GM12875 (cell line): ENCODE measurements around the gene TBCD.

Source experiments
- H3K4me3 ChIP-seq: one replicate; pipeline ENCODE4 v1.5.1; 2011; ENCODE audit warnings: low read depth, low read length, control low read depth
- TF ChIP-seq, protein P1 (sequence below): IDR thresholded peaks from 2 replicates; pipeline ENCODE4 v1.5.1; 2011; ENCODE audit warnings: low read depth, mild to moderate bottlenecking, control low read depth, inconsistent platforms, low read length, moderate library complexity, borderline replicate concordance; ENCODE audit not compliant: insufficient read depth

Gene TBCD

GRCh38 chr17:82823004-82823403 is 71.1 kb downstream of the TBCD start:
- H3K4me3 ChIP-seq: no peak overlapping the region
- TF ChIP-seq, protein P1, sequence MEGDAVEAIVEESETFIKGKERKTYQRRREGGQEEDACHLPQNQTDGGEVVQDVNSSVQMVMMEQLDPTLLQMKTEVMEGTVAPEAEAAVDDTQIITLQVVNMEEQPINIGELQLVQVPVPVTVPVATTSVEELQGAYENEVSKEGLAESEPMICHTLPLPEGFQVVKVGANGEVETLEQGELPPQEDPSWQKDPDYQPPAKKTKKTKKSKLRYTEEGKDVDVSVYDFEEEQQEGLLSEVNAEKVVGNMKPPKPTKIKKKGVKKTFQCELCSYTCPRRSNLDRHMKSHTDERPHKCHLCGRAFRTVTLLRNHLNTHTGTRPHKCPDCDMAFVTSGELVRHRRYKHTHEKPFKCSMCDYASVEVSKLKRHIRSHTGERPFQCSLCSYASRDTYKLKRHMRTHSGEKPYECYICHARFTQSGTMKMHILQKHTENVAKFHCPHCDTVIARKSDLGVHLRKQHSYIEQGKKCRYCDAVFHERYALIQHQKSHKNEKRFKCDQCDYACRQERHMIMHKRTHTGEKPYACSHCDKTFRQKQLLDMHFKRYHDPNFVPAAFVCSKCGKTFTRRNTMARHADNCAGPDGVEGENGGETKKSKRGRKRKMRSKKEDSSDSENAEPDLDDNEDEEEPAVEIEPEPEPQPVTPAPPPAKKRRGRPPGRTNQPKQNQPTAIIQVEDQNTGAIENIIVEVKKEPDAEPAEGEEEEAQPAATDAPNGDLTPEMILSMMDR: peak; percentile 39; the same call in 1 of the 2 replicates

DNA sequence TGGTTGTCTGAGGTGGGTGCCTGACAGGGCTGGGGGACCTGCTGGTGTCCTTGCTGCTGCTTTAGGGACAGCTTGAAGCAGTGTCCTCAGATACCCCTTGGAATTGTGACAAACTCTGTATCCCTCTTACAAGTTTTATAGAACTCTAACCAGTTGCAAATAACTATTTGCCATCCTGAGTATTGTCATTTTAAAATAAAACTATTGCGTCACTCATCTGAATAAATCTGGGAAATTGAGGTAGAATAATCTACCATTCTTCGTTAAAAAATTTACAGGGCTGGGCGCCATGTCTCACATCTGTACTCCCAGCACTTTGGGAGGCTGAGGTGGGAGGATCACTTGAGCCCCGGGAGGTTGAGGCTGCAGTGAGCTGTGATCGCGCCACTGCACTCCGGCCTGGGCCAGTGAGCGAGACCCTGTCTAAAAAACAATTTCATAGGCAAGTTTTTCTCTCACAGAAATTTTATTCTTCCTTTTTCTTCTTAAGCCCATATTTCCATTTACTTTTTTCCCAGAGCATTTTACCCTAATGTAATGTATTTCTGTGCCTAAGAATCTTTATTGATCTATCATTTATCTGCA is 73.8 kb downstream of the TBCD start:
- TF ChIP-seq, protein P1: no peak
- no peak overlapping the region for H3K4me3 ChIP-seq

- no peak overlapping the region for H3K4me3 ChIP-seq
- TF ChIP-seq, protein P1: no peak
Measured at GRCh38 chr17:82826211-82826610, 74.3 kb downstream of the TBCD start.

DNA sequence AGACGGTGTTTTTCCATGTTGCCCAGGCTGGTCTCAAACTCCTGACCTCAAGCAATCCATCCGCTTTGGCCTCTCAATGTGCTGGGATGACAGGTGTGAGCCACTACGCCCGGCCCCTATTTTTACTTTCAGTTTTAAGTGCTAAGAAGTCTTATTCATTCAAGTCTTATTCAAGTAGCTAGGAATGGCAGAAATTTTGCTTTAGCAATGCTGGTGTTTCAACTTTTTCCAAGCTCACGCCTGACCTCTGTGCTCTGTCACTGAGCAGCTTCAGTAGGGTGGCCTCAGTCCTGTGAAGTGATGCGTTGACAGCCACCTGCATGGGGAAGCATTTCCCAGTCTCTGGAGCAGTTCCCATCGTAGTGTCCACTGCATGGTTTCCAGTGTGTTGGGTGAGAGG is 75.1 kb downstream of the TBCD start:
- TF ChIP-seq, protein P1: no peak
- H3K4me3 ChIP-seq: no peak overlapping the region

GRCh38 chr17:82828875-82829487 is 77.1 kb downstream of the TBCD start:
- TF ChIP-seq, protein P1: no peak
- H3K4me3 ChIP-seq: no peak overlapping the region

DNA sequence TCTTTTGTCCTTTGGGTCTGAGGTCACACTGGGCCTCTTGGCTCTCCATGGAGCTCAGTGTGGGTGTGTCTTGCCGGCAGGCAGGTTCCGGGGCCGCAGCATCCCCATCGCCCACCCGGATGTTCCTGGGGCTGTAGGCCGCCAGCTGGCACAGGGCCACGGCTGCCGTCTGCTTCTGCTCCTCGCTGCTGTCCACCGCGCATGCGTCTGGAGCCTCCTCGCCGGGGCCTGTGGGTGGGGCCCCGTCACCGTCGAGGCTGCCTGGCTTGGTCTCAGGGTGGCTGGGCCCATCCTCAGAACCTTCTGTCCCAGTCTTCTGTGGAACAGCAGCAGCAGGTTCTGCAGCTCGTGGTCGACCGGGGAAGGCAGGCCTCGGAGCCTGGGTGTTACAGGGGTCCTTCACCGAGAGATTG is 78.4 kb downstream of the TBCD start:
- H3K4me3 ChIP-seq: no peak overlapping the region
- TF ChIP-seq, protein P1: no peak

DNA sequence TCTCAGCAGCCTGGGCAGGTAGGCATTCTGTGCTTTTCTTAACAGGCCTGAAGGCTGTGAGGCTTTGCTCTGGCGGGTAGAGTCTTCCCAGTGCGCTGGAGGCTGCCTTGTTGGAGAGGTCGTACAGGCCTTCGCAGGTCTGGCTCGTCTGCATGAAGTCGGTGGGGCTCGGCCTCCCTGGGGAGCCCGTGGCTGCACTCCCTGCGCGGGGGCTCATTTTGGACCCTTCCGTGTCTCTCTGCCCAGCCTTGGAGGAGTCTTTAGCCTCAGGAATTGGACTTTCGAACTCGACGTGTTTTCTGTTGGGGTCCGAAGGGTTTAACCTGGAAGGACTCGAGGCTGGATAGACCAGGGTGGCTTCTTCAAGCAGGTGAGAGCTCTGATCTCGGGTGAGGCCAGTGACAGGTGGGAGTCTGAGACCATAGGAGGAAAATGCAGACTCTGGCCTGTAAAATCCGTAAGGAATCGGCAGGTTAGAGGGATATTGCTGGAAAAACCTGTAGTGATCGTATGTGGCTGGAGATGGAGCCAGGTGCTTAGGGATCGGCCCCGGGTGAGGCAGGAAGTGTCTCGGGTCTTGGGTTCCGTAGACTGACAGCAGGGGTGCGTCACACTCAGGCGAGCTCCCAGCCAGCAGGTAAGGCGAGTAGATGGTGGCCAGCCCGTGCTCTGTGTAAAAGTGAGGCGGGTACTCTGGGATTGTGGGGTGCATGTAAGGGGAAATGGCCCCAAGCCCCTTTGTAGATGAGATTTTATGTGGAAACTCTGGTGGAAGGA is 79.4 kb downstream of the TBCD start:
- H3K4me3 ChIP-seq: no peak overlapping the region
- TF ChIP-seq, protein P1: no peak
